Liver (tissue), 9 donors: Measurements from ENCODE around the gene MUSK. TPM values are rescaled to one million over a fixed set of nuclear protein-coding genes. Genes with fewer than 3 reads are reported as not detected.

Experiments used
- DNase-seq: peaks from one replicate; pipeline ENCODE4 v3.0.0-alpha.2; 2017; ENCODE audit warnings: low spot score
- H3K27ac ChIP-seq, 2 donors: one replicate each; pipeline ENCODE4 v1.7.0; 2013; ENCODE audit warnings: inconsistent platforms in 2 of 2, low read length in 2 of 2, control low read depth in 1 of 2, low read depth in 1 of 2, mild to moderate bottlenecking in 1 of 2
- H3K27me3 ChIP-seq, 4 donors: one replicate each; pipeline versions ENCODE4 v1.6.1 to v1.7.0; 2013; ENCODE audit warnings: low read length in 3 of 4, inconsistent platforms in 1 of 4, mild to moderate bottlenecking in 1 of 4, moderate library complexity in 1 of 4; ENCODE audit not compliant: control insufficient read depth in 4 of 4, insufficient read depth in 4 of 4
- H3K36me3 ChIP-seq, 4 donors: one replicate each; pipeline versions ENCODE4 v1.6.1 to v1.7.0; 2013; ENCODE audit warnings: low read length in 3 of 4, mild to moderate bottlenecking in 3 of 4, low read depth in 1 of 4, moderate library complexity in 1 of 4; ENCODE audit not compliant: control insufficient read depth in 4 of 4, insufficient read depth in 3 of 4
- H3K4me1 ChIP-seq, 4 donors: one replicate each; pipeline versions ENCODE4 v1.6.1 to v1.7.0; 2013; ENCODE audit warnings: low read length in 3 of 4, mild to moderate bottlenecking in 3 of 4, moderate library complexity in 1 of 4; ENCODE audit not compliant: control insufficient read depth in 4 of 4, insufficient read depth in 4 of 4
- H3K4me3 ChIP-seq, 3 donors: one replicate each; pipeline versions ENCODE4 v1.6.1 to v1.7.0; 2013; ENCODE audit warnings: low read length in 3 of 3, control low read depth in 1 of 3, low read depth in 1 of 3, mild to moderate bottlenecking in 1 of 3
- H3K9ac ChIP-seq, 2 donors: one replicate each; pipeline ENCODE4 v1.7.0; 2013; ENCODE audit warnings: low read length in 2 of 2, mild to moderate bottlenecking in 2 of 2, moderate library complexity in 2 of 2, control low read depth in 1 of 2, low read depth in 1 of 2
- H3K9me3 ChIP-seq, 4 donors: one replicate each; pipeline versions ENCODE4 v1.6.1 to v1.7.0; 2013; ENCODE audit warnings: low read length in 3 of 4; ENCODE audit not compliant: control insufficient read depth in 4 of 4
- ATF3 ChIP-seq: IDR thresholded peaks from 2 replicates; pipeline ENCODE4 v1.6.1; 2016; ENCODE audit warnings: antibody characterized with exemption
- CTCF ChIP-seq: fragments of 150-350 bp; IDR thresholded peaks from 2 replicates; pipeline ENCODE4 v1.5.1; 2017; ENCODE audit warnings: improper control_type of control experiment, low read depth, low read length; ENCODE audit not compliant: missing input control
- EGR1 ChIP-seq, 2 donors: IDR thresholded peaks; 2 replicates each; pipeline ENCODE4 v1.6.1; 2016 to 2018; ENCODE audit warnings: antibody characterized with exemption in 2 of 2, low read depth in 2 of 2
- FOXA1 ChIP-seq: IDR thresholded peaks from 2 replicates; pipeline ENCODE4 v1.6.1; 2016; ENCODE audit warnings: antibody characterized with exemption
- FOXA2 ChIP-seq: IDR thresholded peaks from 2 replicates; pipeline ENCODE4 v1.6.1; 2016; ENCODE audit warnings: antibody characterized with exemption
- GABPA ChIP-seq, 2 donors: IDR thresholded peaks in 1 of 2; conservative IDR thresholded peaks in 1 of 2; 2 replicates each; pipeline ENCODE4 v1.6.1; 2016; ENCODE audit warnings: antibody characterized with exemption in 2 of 2, mild to moderate bottlenecking in 1 of 2, moderate library complexity in 1 of 2
- HNF4A ChIP-seq, 2 donors: conservative IDR thresholded peaks; 2 replicates each; pipeline ENCODE4 v1.6.1; 2016; ENCODE audit warnings: antibody characterized with exemption in 2 of 2, mild to moderate bottlenecking in 2 of 2
- HNF4G ChIP-seq: IDR thresholded peaks from 2 replicates; pipeline ENCODE4 v1.6.1; 2016; ENCODE audit warnings: antibody characterized with exemption
- JUND ChIP-seq, 2 donors: IDR thresholded peaks; 2 replicates each; pipeline ENCODE4 v1.6.1; 2016; ENCODE audit warnings: antibody characterized with exemption in 2 of 2
- MAX ChIP-seq: IDR thresholded peaks from 2 replicates; pipeline ENCODE4 v1.6.1; 2016; ENCODE audit warnings: antibody characterized with exemption
- NR2F2 ChIP-seq: IDR thresholded peaks from 2 replicates; pipeline ENCODE4 v1.6.1; 2016; ENCODE audit warnings: antibody characterized with exemption
- RAD21 ChIP-seq, 2 donors: IDR thresholded peaks; 2 replicates each; pipeline ENCODE4 v1.6.1; 2016; ENCODE audit warnings: antibody characterized with exemption in 2 of 2, mild to moderate bottlenecking in 2 of 2
- REST ChIP-seq: IDR thresholded peaks from 2 replicates; pipeline ENCODE4 v1.6.1; 2016; ENCODE audit warnings: antibody characterized with exemption, mild to moderate bottlenecking
- RXRA ChIP-seq, 2 donors: IDR thresholded peaks; 2 replicates each; pipeline ENCODE4 v1.6.1; 2017 to 2018; ENCODE audit warnings: antibody characterized with exemption in 2 of 2, mild to moderate bottlenecking in 1 of 2
- SP1 ChIP-seq: IDR thresholded peaks from 2 replicates; pipeline ENCODE4 v1.6.1; 2018; ENCODE audit warnings: antibody characterized with exemption, mild to moderate bottlenecking
- TAF1 ChIP-seq: conservative IDR thresholded peaks from 2 replicates; pipeline ENCODE4 v1.6.1; 2016; ENCODE audit warnings: antibody characterized with exemption, mild to moderate bottlenecking
- YY1 ChIP-seq: IDR thresholded peaks from 2 replicates; pipeline ENCODE4 v1.6.1; 2016; ENCODE audit warnings: antibody characterized with exemption, mild to moderate bottlenecking
- ZBTB33 ChIP-seq: IDR thresholded peaks from 2 replicates; pipeline ENCODE4 v1.6.1; 2016; ENCODE audit warnings: antibody characterized with exemption
- WGBS: extraction: QIAGEN DNeasy Blood & Tissue Kit; methylation state at CpG from one replicate; pipeline ENCODE4 v1.1.7; 2013; 5-methylcytosine and 5-hydroxymethylcytosine counted together
- polyA plus RNA-seq, 2 donors: library from polyadenylated mRNA; stranded (reverse) in 1 of 2; unstranded in 1 of 2; fragments of 200-250 nt in 1 of 2; fragments of >200 nt in 1 of 2; fragmentation: Nextera tagmentation in 1 of 2; extraction: Ambion mirVana in 1 of 2; gene quantifications; one replicate each; pipeline versions ENCODE4 v1.2.1 to v1.2.3, GENCODE V29; 2013 to 2015
- total RNA-seq, 2 donors: library from RNA; depleted of rRNA; stranded (reverse); fragments of >200 nt; gene quantifications; one replicate each; pipeline ENCODE4 v1.2.3, GENCODE V29; 2014
- donor health status: healthy.
- donor health status: healthy.
- donor health status: healthy.
- donor health status: healthy.
- donor health status: healthy.

The MUSK gene
- total and polyA plus RNA-seq, 4 donors = 0.05 to 0.17 (median 0.10) TPM; not detected in 1

- Histone ChIP-seq H3K4me1 (no peaks in the 10 kb centered on the region), H3K4me3 (no peak overlapping the region), H3K27me3 (peaks cover 0 to 5% (median 0%) of the 10 kb centered on the region in 4 donors), H3K27ac (no peak overlapping the region), H3K9ac (no peak overlapping the region), H3K9me3 (no peaks in the 10 kb centered on the region), H3K36me3 (no peaks in the 10 kb centered on the region)
- DNase-seq = no peak
- WGBS = 65% methylated on average over 4 of the region's 4 CpGs
- no peak for TF ChIP-seq CTCF
- TF ChIP-seq GABPA (IDR thresholded peaks at IDR 0.05 in 1 of 2, conservative IDR thresholded peaks at IDR 0.05 in 1 of 2) = no peak
- TF ChIP-seq YY1 = no peak
- no peak for TF ChIP-seq NR2F2
- TF ChIP-seq JUND (IDR thresholded peaks at IDR 0.05) = no peak
- no peak for TF ChIP-seq ATF3
- no peak for TF ChIP-seq HNF4A (conservative IDR thresholded peaks at IDR 0.05)
- TF ChIP-seq RXRA (IDR thresholded peaks at IDR 0.05) = no peak
- TF ChIP-seq HNF4G = no peak
Measured at GRCh38 chr9:110744715-110745384, 76.3 kb downstream of the MUSK start.

GRCh38 chr9:110745676-110746075 lies 77.1 kb downstream of the MUSK start:
- no peak for DNase-seq
- WGBS = 33% methylated on average over 1 of the region's 1 CpG
- H3K27ac ChIP-seq = no peak overlapping the region
- no peak for TF ChIP-seq HNF4G
- no peak for TF ChIP-seq RXRA (IDR thresholded peaks at IDR 0.05)
- TF ChIP-seq NR2F2 = no peak
- no peak for TF ChIP-seq FOXA1
- no peak for TF ChIP-seq SP1
- no peak for TF ChIP-seq RAD21 (IDR thresholded peaks at IDR 0.05)
- TF ChIP-seq EGR1 (IDR thresholded peaks at IDR 0.05; ENCODE audit: low read depth in 2 of 2) = no peak
- TF ChIP-seq CTCF = no peak
- TF ChIP-seq MAX = no peak
- no peak for TF ChIP-seq ZBTB33
- no peak for TF ChIP-seq HNF4A (conservative IDR thresholded peaks at IDR 0.05)
- no peak for TF ChIP-seq REST
- TF ChIP-seq TAF1 = no peak
- no peak for TF ChIP-seq GABPA (IDR thresholded peaks at IDR 0.05 in 1 of 2, conservative IDR thresholded peaks at IDR 0.05 in 1 of 2)
- no peak for TF ChIP-seq JUND (IDR thresholded peaks at IDR 0.05)
- TF ChIP-seq FOXA2 = no peak
- H3K4me1 ChIP-seq = no peaks in the 10 kb centered on the region
- no peaks in the 10 kb centered on the region for H3K36me3 ChIP-seq
- no peak overlapping the region for H3K9ac ChIP-seq
- H3K4me3 ChIP-seq = no peak overlapping the region
- H3K9me3 ChIP-seq = no peaks in the 10 kb centered on the region
- H3K27me3 ChIP-seq = peaks cover 0 to 5% (median 0%) of the 10 kb centered on the region in 4 donors
